ENCODE measurements around the gene PALM. TPM values are rescaled to one million over a fixed set of nuclear protein-coding genes. Genes with fewer than 3 reads are reported as not detected.

Gene PALM
- total RNA-seq, 1 experiment from 2014 or later: 43.7 TPM

- TF ChIP-seq ZBTB33 (IDR thresholded peaks at IDR 0.05; ENCODE audit: extremely low read depth, insufficient replicate concordance, low read length): no peak
- no peak for TF ChIP-seq JUND (IDR thresholded peaks at IDR 0.05)
- TF ChIP-seq ELF1 (IDR thresholded peaks at IDR 0.05; ENCODE audit: borderline replicate concordance, low read depth): no peak
- TF ChIP-seq, protein P1, sequence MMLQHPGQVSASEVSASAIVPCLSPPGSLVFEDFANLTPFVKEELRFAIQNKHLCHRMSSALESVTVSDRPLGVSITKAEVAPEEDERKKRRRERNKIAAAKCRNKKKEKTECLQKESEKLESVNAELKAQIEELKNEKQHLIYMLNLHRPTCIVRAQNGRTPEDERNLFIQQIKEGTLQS (IDR thresholded peaks at IDR 0.05): no peak
- no peak for TF ChIP-seq ZNF274 (IDR thresholded peaks at IDR 0.05; ENCODE audit: low read depth, low read length)
Observed at GRCh38 chr19:746956-747355, 38.2 kb downstream of the PALM start (continued).

GRCh38 chr19:747432-748273, 38.9 kb downstream of the PALM start:
- H3K4me2 ChIP-seq (ENCODE audit: low read length): no peak overlapping the region
- no peak overlapping the region for H3K27ac ChIP-seq (ENCODE audit: low read depth, low read length)
- H3K4me3 ChIP-seq (replicated peaks in 1 of 2; ENCODE audit: low read depth in 1 of 2, low read length in 2 of 2): no peak overlapping the region
- peaks cover 5% of the 10 kb centered on the region; the same call in 1 of the 2 replicates for H3K79me2 ChIP-seq (ENCODE audit: insufficient read depth, low read length)
- H3K36me3 ChIP-seq (ENCODE audit: control insufficient read depth in 1 of 2, insufficient read depth in 2 of 2, low read length in 2 of 2): no peaks in the 10 kb centered on the region
- H3K9me3 ChIP-seq (ENCODE audit: control insufficient read depth in 1 of 2, insufficient read depth in 1 of 2, low read depth in 1 of 2, low read length in 2 of 2): peaks cover 0 to 7% of the 10 kb centered on the region in 2 experiments; a peak in 2 of 4 replicates
- no peaks in the 10 kb centered on the region for H3K9me2 ChIP-seq (ENCODE audit: insufficient read depth)
- peaks cover 15 to 25% of the 10 kb centered on the region in 2 experiments for H3K4me1 ChIP-seq (ENCODE audit: control insufficient read depth in 1 of 2, insufficient read depth in 2 of 2, low read length in 2 of 2)
- ATAC-seq (no peak), DNase-seq (ENCODE audit: low read depth, low spot score) (no peak)
- H4K20me1 ChIP-seq (ENCODE audit: insufficient read depth): no peaks in the 10 kb centered on the region
- no TSS peak for BruUV-seq (replicated peaks)
- no peaks in the 10 kb centered on the region for H3K27me3 ChIP-seq (ENCODE audit: insufficient read depth, low read length)
- ChIA-PET CTCF (no interaction called here), POLR2A (no interaction called here), RAD21 (ENCODE audit: low non-redundant PET in 1 of 2, low total read pairs in 2 of 2, uncharacterized antibody in 2 of 2, unreplicated experiment in 2 of 2) (no interaction called here)
- H3K9ac ChIP-seq (ENCODE audit: low read length): no peak overlapping the region
- H2AFZ ChIP-seq (ENCODE audit: low read depth, low read length, poor library complexity, severe bottlenecking): no peak overlapping the region
- TF ChIP-seq, protein P2, sequence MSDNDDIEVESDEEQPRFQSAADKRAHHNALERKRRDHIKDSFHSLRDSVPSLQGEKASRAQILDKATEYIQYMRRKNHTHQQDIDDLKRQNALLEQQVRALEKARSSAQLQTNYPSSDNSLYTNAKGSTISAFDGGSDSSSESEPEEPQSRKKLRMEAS (IDR thresholded peaks at IDR 0.05): no peak
- TF ChIP-seq ZFX (IDR thresholded peaks at IDR 0.05) (no peak), RAD21 (IDR thresholded peaks at IDR 0.05; ENCODE audit: low read depth) (no peak), ELF1 (IDR thresholded peaks at IDR 0.05; ENCODE audit: borderline replicate concordance, low read depth) (no peak)
- intact Hi-C loops (cut with micrococcal nuclease): no loop called here
